Small intestine (tissue), 7 donors: ENCODE results near the gene STK35. TPM values are rescaled to one million over a fixed set of nuclear protein-coding genes. Genes with fewer than 3 reads are reported as not detected.

Experiments
- DNase-seq, 2 donors: peaks; one replicate each; pipeline versions ENCODE4 v3.0.0 to v3.0.0-alpha.2; 2013
- FAIRE-seq: peaks from 2 replicates; lab custom pipeline; 2012; peaks lifted over from hg19 to GRCh38; lab: Jason Lieb, UNC
- H3K27ac ChIP-seq, 3 donors: one replicate each; pipeline ENCODE4 v1.5.1; 2013; ENCODE audit warnings: low read length in 2 of 3, mild to moderate bottlenecking in 2 of 3, control low read depth in 1 of 3, inconsistent platforms in 1 of 3, low read depth in 1 of 3, moderate library complexity in 1 of 3
- H3K27me3 ChIP-seq, 3 donors: one replicate each; pipeline ENCODE4 v1.6.1; 2013; ENCODE audit warnings: low read length in 3 of 3, inconsistent platforms in 1 of 3; ENCODE audit not compliant: control insufficient read depth in 3 of 3, insufficient read depth in 3 of 3
- H3K36me3 ChIP-seq, 3 donors: one replicate each; pipeline ENCODE4 v1.6.1; 2013; ENCODE audit warnings: low read length in 3 of 3, inconsistent platforms in 1 of 3, low read depth in 1 of 3, mild to moderate bottlenecking in 1 of 3, moderate library complexity in 1 of 3; ENCODE audit not compliant: control insufficient read depth in 3 of 3, insufficient read depth in 2 of 3
- H3K4me1 ChIP-seq, 3 donors: one replicate each; pipeline ENCODE4 v1.6.1; 2013; ENCODE audit warnings: low read length in 2 of 3, inconsistent platforms in 1 of 3, low read depth in 1 of 3, mild to moderate bottlenecking in 1 of 3, moderate library complexity in 1 of 3; ENCODE audit not compliant: control insufficient read depth in 3 of 3, insufficient read depth in 2 of 3
- H3K4me3 ChIP-seq, 3 donors: one replicate each; pipeline ENCODE4 v1.5.1; 2013; ENCODE audit warnings: low read length in 3 of 3, control low read depth in 1 of 3, inconsistent platforms in 1 of 3, low read depth in 1 of 3, mild to moderate bottlenecking in 1 of 3, moderate library complexity in 1 of 3
- H3K9me3 ChIP-seq, 2 donors: one replicate each; pipeline ENCODE4 v1.6.1; 2013; ENCODE audit warnings: low read depth in 1 of 2, low read length in 1 of 2; ENCODE audit not compliant: control insufficient read depth in 2 of 2, insufficient read depth in 1 of 2
- whole genome bisulfite sequencing, 3 donors: extraction: QIAGEN DNeasy Blood & Tissue Kit; methylation state at CpG; one replicate each; pipeline ENCODE4 v1.1.7; 2013; 5-methylcytosine and 5-hydroxymethylcytosine counted together
- polyA plus RNA-seq, 4 donors: library from polyadenylated mRNA; stranded (reverse) in 3 of 4; unstranded in 1 of 4; fragments of 200-250 nt in 3 of 4; fragments of 120-200 nt in 1 of 4; gene quantifications; one replicate each; pipeline versions ENCODE4 v1.2.1 to v1.2.3, GENCODE V29; 2013
- donor health status: healthy with polysubstance abuse.
- donor health status: control.
- donor health status: control.
- donor health status: Bipolar disorder and iron deficiency.
- donor health status: healthy.

The STK35 gene
- polyA plus RNA-seq, 4 donors, result 3.8 to 16.4 (median 7.9) TPM

GRCh38 chr20:2151858-2152281, 50.2 kb downstream of the STK35 start:
- WGBS, 3 donors, result 45 to 63% (median 46%) methylated on average over 3 of the region's 3 CpGs
- peak in 1 of 2 donors; percentile 63 for DNase-seq
- Histone ChIP-seq H3K4me1 (peaks cover 0 to 11% (median 4%) of the 10 kb centered on the region in 3 donors), H3K4me3 (no peak overlapping the region), H3K36me3 (peaks cover 0 to 23% (median 0%) of the 10 kb centered on the region in 3 donors), H3K27ac (no peak overlapping the region), H3K27me3 (no peaks in the 10 kb centered on the region), H3K9me3 (no peaks in the 10 kb centered on the region)
- FAIRE-seq, result no peak

- H3K4me1 ChIP-seq, result peaks cover 0 to 11% (median 4%) of the 10 kb centered on the region in 3 donors
- no peak for DNase-seq
- 75 to 87% (median 86%) methylated on average over 3 of the region's 3 CpGs for WGBS, 3 donors
- H3K4me3 ChIP-seq, result no peak overlapping the region
- no peak overlapping the region for H3K27ac ChIP-seq
- FAIRE-seq, result no peak
- no peaks in the 10 kb centered on the region for H3K9me3 ChIP-seq
- H3K27me3 ChIP-seq, result no peaks in the 10 kb centered on the region
- peaks cover 0 to 21% (median 0%) of the 10 kb centered on the region in 3 donors for H3K36me3 ChIP-seq
Measured at GRCh38 chr20:2152317-2152716, 50.7 kb downstream of the STK35 start.

GRCh38 chr20:2153326-2153725, 51.7 kb downstream of the STK35 start:
- no peak for FAIRE-seq

GRCh38 chr20:2156224-2156623, 54.6 kb downstream of the STK35 start:
- no peaks in the 10 kb centered on the region for H3K36me3 ChIP-seq
- WGBS, 3 donors, result 88 to 95% (median 93%) methylated on average over 4 of the region's 4 CpGs

More at GRCh38 chr20:2153326-2153725, 51.7 kb downstream of the STK35 start:
- Histone ChIP-seq H3K27ac (no peak overlapping the region), H3K4me3 (no peak overlapping the region), H3K27me3 (no peaks in the 10 kb centered on the region), H3K9me3 (no peaks in the 10 kb centered on the region), H3K4me1 (peaks cover 0 to 11% (median 4%) of the 10 kb centered on the region in 3 donors), H3K36me3 (peaks cover 0 to 14% (median 0%) of the 10 kb centered on the region in 3 donors)
- WGBS, 3 donors, result 90 to 96% (median 93%) methylated on average over 4 of the region's 4 CpGs
- DNase-seq, result no peak

GRCh38 chr20:2156666-2157624, 55.3 kb downstream of the STK35 start:
- H3K27ac ChIP-seq, result no peak overlapping the region
- no peaks in the 10 kb centered on the region for H3K9me3 ChIP-seq
- no peaks in the 10 kb centered on the region for H3K4me1 ChIP-seq
- DNase-seq (no peak), FAIRE-seq (no peak)
- 90 to 92% (median 91%) methylated on average over 11 of the region's 11 CpGs for WGBS, 3 donors
- no peaks in the 10 kb centered on the region for H3K36me3 ChIP-seq
- H3K27me3 ChIP-seq, result no peaks in the 10 kb centered on the region
- H3K4me3 ChIP-seq, result no peak overlapping the region

More at GRCh38 chr20:2156224-2156623, 54.6 kb downstream of the STK35 start:
- Histone ChIP-seq H3K27ac (no peak overlapping the region), H3K9me3 (no peaks in the 10 kb centered on the region), H3K4me3 (no peak overlapping the region), H3K4me1 (peaks cover 0 to 3% (median 2%) of the 10 kb centered on the region in 3 donors), H3K27me3 (no peaks in the 10 kb centered on the region)
- DNase-seq (no peak), FAIRE-seq (no peak)

GRCh38 chr20:2162125-2162822, 60.6 kb downstream of the STK35 start:
- H3K4me3 ChIP-seq, result no peak overlapping the region
- H3K27ac ChIP-seq, result no peak overlapping the region
- H3K27me3 ChIP-seq, result peaks cover 0 to 3% (median 0%) of the 10 kb centered on the region in 3 donors
- H3K36me3 ChIP-seq, result no peaks in the 10 kb centered on the region
- DNase-seq, result no peak
- no peak for FAIRE-seq
- no peaks in the 10 kb centered on the region for H3K9me3 ChIP-seq
- 66 to 74% (median 73%) methylated on average over 12 of the region's 12 CpGs for WGBS, 3 donors
- H3K4me1 ChIP-seq, result no peaks in the 10 kb centered on the region

GRCh38 chr20:2162823-2163166, 61.2 kb downstream of the STK35 start:
- DNase-seq, result no peak
- 81 to 88% (median 84%) methylated on average over 11 of the region's 11 CpGs for WGBS, 3 donors
- H3K36me3 ChIP-seq, result no peaks in the 10 kb centered on the region

GRCh38 chr20:2163312-2163711, 61.7 kb downstream of the STK35 start:
- Histone ChIP-seq H3K4me3 (no peak overlapping the region), H3K4me1 (no peaks in the 10 kb centered on the region), H3K36me3 (no peaks in the 10 kb centered on the region), H3K27ac (no peak overlapping the region), H3K9me3 (no peaks in the 10 kb centered on the region), H3K27me3 (peaks cover 0 to 3% (median 0%) of the 10 kb centered on the region in 3 donors)
- WGBS, 3 donors, result 71 to 83% (median 73%) methylated on average over 8 of the region's 8 CpGs
- DNase-seq, result no peak
- no peak for FAIRE-seq

More at GRCh38 chr20:2162823-2163166, 61.2 kb downstream of the STK35 start:
- Histone ChIP-seq H3K4me1 (no peaks in the 10 kb centered on the region), H3K27ac (no peak overlapping the region), H3K4me3 (no peak overlapping the region), H3K27me3 (peaks cover 0 to 3% (median 0%) of the 10 kb centered on the region in 3 donors), H3K9me3 (no peaks in the 10 kb centered on the region)
- FAIRE-seq, result no peak
